Measurements from ENCODE around the gene RAB43.

DNA sequence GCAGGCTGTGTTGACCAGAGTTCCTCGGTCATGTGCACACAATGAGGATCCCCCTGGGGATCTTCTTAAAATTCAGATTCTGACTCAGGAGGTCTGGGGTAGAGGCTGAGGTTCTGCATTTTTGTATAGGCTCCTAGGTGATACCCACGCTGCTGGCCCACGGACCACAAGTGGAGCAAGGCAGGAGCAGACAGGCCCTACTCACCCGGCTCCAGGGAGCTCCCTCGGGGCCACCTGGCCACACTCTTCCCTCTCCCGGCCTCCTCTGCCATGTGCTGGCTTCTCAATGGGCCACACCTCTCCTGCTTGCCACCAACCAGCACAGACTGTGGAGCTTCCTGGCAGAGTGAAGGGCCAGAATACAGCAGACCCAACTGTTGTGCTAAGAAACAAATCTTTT is 37.1 kb downstream of the RAB43 start:
- TF ChIP-seq, protein P1, sequence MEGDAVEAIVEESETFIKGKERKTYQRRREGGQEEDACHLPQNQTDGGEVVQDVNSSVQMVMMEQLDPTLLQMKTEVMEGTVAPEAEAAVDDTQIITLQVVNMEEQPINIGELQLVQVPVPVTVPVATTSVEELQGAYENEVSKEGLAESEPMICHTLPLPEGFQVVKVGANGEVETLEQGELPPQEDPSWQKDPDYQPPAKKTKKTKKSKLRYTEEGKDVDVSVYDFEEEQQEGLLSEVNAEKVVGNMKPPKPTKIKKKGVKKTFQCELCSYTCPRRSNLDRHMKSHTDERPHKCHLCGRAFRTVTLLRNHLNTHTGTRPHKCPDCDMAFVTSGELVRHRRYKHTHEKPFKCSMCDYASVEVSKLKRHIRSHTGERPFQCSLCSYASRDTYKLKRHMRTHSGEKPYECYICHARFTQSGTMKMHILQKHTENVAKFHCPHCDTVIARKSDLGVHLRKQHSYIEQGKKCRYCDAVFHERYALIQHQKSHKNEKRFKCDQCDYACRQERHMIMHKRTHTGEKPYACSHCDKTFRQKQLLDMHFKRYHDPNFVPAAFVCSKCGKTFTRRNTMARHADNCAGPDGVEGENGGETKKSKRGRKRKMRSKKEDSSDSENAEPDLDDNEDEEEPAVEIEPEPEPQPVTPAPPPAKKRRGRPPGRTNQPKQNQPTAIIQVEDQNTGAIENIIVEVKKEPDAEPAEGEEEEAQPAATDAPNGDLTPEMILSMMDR (IDR thresholded peaks at IDR 0.05) = no peak
- no peak for TF ChIP-seq POLR2A (IDR thresholded peaks at IDR 0.05)

Data from testis (tissue), 2 donors.